K562 (cell line): Measurements from ENCODE around the gene TAMALIN. TPM values are rescaled to one million over a fixed set of nuclear protein-coding genes. Genes with fewer than 3 reads are reported as not detected.

Experiments
- BHLHE40 ChIP-seq: IDR thresholded peaks from 2 replicates; pipeline ENCODE4 v1.6.1; 2011; ENCODE audit warnings: low read length, improper control_type of control experiment
- EGR1 ChIP-seq: fragments of 450-650 bp; conservative IDR thresholded peaks from 2 replicates; pipeline ENCODE4 v1.6.1; 2017; ENCODE audit warnings: mild to moderate bottlenecking
- ETV1 ChIP-seq: fragments of 450-650 bp; conservative IDR thresholded peaks from 2 replicates; pipeline ENCODE4 v1.6.1; 2016; ENCODE audit warnings: missing genetic modification characterization, control low read depth, low read depth, missing compliant biosample characterization
- ETV5 ChIP-seq: sonication (generic); formaldehyde crosslinking; IDR thresholded peaks from 2 replicates; pipeline ENCODE4 v1.4.0; 2020; ENCODE audit warnings: low read depth, mild to moderate bottlenecking, missing genetic modification reagents
- FOSL1 ChIP-seq: fragments of 200-800 bp; sonication (Bioruptor generic); conservative IDR thresholded peaks from 2 replicates; pipeline ENCODE4 v1.6.1; 2016; ENCODE audit warnings: missing genetic modification characterization, missing compliant biosample characterization
- GATAD2B ChIP-seq: fragments of 450-650 bp; IDR thresholded peaks from 2 replicates; pipeline ENCODE4 v1.6.1; 2017; ENCODE audit warnings: mild to moderate bottlenecking, borderline replicate concordance
- JUN ChIP-seq, 2 experiments: sonication (generic) in 1 of 2; formaldehyde crosslinking in 1 of 2; IDR thresholded peaks; 2 replicates each; pipeline versions ENCODE4 v1.6.1 to v1.8.0; 2012 to 2022; ENCODE audit warnings: borderline replicate concordance in 2 of 2, mild to moderate bottlenecking in 2 of 2, improper control_type of control experiment in 1 of 2, low read depth in 1 of 2, low read length in 1 of 2, missing genetic modification reagents in 1 of 2
- SOX6 ChIP-seq: fragments of 450-650 bp; IDR thresholded peaks from 2 replicates; pipeline ENCODE4 v1.6.1; 2014; ENCODE audit warnings: mild to moderate bottlenecking
- polyA plus RNA-seq, 8 experiments: library from polyadenylated mRNA; depleted of rRNA in 4 of 8; stranded (reverse) in 5 of 8; unstranded in 3 of 8; fragments of >200 nt; fragmentation: Nextera tagmentation in 2 of 8; fragmentation: Illumina TruSeq in 1 of 8; extraction: Ambion mirVana in 2 of 8; extraction: Trizol in 1 of 8; gene quantifications; 2 replicates each; pipeline versions ENCODE4 v1.2.1 to v1.2.3, GENCODE V29; 2011 to 2014; ENCODE audit warnings: inconsistent platforms in 1 of 8, missing spikeins in 1 of 8
- total RNA-seq, 7 experiments: library from RNA; depleted of rRNA in 6 of 7; stranded (reverse); fragments of >200 nt in 6 of 7; fragmentation: Illumina TruSeq in 2 of 7; extraction: Trizol in 2 of 7; gene quantifications; 2 replicates each; pipeline versions ENCODE4 v1.2.1 to v1.2.3, GENCODE V29; 2011 to 2021; ENCODE audit warnings: low replicate concordance in 1 of 7
- TF ChIP-seq, protein P1 (sequence below): sonication (generic); formaldehyde crosslinking; IDR thresholded peaks from 2 replicates; pipeline ENCODE4 v1.8.0; 2022; ENCODE audit warnings: mild to moderate bottlenecking, missing genetic modification reagents
- TF ChIP-seq, protein P2 (sequence below): fragments of 450-650 bp; IDR thresholded peaks from 2 replicates; pipeline ENCODE4 v1.6.1; 2017; ENCODE audit warnings: antibody characterized with exemption
- TF ChIP-seq, protein P3 (sequence below): sonication (generic); formaldehyde crosslinking; IDR thresholded peaks from 2 replicates; pipeline ENCODE4 v1.8.1; 2023; ENCODE audit warnings: mild to moderate bottlenecking, missing genetic modification reagents
- TF ChIP-seq, protein P4 (sequence below), 2 experiments: fragments of 450-650 bp; IDR thresholded peaks; 2 replicates each; pipeline ENCODE4 v1.6.1; 2016; ENCODE audit warnings: mild to moderate bottlenecking in 2 of 2, borderline replicate concordance in 1 of 2, low read depth in 1 of 2, moderate library complexity in 1 of 2

TAMALIN gene
- total and polyA plus RNA-seq, 9 of the 15 experiments (the other 6 are each of a cell fraction or from before 2014, with no cell fraction given): 0.74 to 2.2 (median 1.5) TPM; not detected in 2

DNA sequence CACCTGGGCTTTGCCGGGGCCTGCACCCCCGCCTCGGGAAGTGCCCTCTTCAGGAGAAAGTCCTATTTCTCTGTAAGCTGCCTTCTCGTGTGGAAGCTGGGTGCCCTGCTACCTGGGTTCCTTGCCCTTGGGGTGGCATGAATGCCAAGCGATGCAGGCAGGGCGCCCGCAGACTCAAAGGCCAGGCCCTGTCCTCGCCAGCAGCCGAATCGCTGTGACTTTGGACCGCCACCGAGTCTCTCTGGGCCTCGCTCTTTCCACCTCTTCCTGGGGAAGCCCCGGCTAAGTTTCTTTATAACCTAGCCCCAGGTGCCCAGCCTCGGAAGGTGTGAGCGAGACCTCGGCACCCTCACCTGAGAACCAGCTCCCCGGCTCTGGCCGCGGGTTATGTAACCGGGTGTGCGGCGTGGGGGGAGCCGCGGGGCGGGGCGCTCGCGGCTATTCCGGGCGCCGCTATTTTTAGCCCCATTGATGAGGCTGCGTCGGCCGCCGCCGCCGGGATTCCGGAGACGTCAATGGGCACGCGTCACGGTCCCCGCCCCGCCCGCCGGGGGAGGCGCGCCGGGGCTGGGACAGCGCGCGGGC lies 29.9 kb downstream of the TAMALIN start (continued):
- TF ChIP-seq, protein P1, sequence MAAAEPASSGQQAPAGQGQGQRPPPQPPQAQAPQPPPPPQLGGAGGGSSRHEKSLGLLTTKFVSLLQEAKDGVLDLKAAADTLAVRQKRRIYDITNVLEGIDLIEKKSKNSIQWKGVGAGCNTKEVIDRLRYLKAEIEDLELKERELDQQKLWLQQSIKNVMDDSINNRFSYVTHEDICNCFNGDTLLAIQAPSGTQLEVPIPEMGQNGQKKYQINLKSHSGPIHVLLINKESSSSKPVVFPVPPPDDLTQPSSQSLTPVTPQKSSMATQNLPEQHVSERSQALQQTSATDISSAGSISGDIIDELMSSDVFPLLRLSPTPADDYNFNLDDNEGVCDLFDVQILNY: no peak
- TF ChIP-seq SOX6 (peak; percentile 25; the same call in 1 of the 2 replicates), EGR1 (peak; percentile 36; the same call in 1 of the 2 replicates), BHLHE40 (peak; percentile 67), JUN (IDR thresholded peaks at IDR 0.05; ENCODE audit: borderline replicate concordance, low read depth, low read length) (no peak), JUN (CRISPR knock-in tag; IDR thresholded peaks at IDR 0.05; ENCODE audit: borderline replicate concordance) (no peak), FOSL1 (tag) (0 out of 2 replicates have a peak, but pooled peaks have one; percentile 21), ETV1 (tag) (peak; percentile 37; the same call in 1 of the 2 replicates), GATAD2B (no peak), ETV5 (CRISPR knock-in tag) (peak; percentile 70; the same call in 1 of the 2 replicates)
- TF ChIP-seq, protein P2, sequence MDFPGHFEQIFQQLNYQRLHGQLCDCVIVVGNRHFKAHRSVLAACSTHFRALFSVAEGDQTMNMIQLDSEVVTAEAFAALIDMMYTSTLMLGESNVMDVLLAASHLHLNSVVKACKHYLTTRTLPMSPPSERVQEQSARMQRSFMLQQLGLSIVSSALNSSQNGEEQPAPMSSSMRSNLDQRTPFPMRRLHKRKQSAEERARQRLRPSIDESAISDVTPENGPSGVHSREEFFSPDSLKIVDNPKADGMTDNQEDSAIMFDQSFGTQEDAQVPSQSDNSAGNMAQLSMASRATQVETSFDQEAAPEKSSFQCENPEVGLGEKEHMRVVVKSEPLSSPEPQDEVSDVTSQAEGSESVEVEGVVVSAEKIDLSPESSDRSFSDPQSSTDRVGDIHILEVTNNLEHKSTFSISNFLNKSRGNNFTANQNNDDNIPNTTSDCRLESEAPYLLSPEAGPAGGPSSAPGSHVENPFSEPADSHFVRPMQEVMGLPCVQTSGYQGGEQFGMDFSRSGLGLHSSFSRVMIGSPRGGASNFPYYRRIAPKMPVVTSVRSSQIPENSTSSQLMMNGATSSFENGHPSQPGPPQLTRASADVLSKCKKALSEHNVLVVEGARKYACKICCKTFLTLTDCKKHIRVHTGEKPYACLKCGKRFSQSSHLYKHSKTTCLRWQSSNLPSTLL: no peak
- TF ChIP-seq, protein P3, sequence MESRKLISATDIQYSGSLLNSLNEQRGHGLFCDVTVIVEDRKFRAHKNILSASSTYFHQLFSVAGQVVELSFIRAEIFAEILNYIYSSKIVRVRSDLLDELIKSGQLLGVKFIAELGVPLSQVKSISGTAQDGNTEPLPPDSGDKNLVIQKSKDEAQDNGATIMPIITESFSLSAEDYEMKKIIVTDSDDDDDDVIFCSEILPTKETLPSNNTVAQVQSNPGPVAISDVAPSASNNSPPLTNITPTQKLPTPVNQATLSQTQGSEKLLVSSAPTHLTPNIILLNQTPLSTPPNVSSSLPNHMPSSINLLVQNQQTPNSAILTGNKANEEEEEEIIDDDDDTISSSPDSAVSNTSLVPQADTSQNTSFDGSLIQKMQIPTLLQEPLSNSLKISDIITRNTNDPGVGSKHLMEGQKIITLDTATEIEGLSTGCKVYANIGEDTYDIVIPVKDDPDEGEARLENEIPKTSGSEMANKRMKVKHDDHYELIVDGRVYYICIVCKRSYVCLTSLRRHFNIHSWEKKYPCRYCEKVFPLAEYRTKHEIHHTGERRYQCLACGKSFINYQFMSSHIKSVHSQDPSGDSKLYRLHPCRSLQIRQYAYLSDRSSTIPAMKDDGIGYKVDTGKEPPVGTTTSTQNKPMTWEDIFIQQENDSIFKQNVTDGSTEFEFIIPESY (CRISPR knock-in tag): peak; percentile 91
- TF ChIP-seq, protein P4, sequence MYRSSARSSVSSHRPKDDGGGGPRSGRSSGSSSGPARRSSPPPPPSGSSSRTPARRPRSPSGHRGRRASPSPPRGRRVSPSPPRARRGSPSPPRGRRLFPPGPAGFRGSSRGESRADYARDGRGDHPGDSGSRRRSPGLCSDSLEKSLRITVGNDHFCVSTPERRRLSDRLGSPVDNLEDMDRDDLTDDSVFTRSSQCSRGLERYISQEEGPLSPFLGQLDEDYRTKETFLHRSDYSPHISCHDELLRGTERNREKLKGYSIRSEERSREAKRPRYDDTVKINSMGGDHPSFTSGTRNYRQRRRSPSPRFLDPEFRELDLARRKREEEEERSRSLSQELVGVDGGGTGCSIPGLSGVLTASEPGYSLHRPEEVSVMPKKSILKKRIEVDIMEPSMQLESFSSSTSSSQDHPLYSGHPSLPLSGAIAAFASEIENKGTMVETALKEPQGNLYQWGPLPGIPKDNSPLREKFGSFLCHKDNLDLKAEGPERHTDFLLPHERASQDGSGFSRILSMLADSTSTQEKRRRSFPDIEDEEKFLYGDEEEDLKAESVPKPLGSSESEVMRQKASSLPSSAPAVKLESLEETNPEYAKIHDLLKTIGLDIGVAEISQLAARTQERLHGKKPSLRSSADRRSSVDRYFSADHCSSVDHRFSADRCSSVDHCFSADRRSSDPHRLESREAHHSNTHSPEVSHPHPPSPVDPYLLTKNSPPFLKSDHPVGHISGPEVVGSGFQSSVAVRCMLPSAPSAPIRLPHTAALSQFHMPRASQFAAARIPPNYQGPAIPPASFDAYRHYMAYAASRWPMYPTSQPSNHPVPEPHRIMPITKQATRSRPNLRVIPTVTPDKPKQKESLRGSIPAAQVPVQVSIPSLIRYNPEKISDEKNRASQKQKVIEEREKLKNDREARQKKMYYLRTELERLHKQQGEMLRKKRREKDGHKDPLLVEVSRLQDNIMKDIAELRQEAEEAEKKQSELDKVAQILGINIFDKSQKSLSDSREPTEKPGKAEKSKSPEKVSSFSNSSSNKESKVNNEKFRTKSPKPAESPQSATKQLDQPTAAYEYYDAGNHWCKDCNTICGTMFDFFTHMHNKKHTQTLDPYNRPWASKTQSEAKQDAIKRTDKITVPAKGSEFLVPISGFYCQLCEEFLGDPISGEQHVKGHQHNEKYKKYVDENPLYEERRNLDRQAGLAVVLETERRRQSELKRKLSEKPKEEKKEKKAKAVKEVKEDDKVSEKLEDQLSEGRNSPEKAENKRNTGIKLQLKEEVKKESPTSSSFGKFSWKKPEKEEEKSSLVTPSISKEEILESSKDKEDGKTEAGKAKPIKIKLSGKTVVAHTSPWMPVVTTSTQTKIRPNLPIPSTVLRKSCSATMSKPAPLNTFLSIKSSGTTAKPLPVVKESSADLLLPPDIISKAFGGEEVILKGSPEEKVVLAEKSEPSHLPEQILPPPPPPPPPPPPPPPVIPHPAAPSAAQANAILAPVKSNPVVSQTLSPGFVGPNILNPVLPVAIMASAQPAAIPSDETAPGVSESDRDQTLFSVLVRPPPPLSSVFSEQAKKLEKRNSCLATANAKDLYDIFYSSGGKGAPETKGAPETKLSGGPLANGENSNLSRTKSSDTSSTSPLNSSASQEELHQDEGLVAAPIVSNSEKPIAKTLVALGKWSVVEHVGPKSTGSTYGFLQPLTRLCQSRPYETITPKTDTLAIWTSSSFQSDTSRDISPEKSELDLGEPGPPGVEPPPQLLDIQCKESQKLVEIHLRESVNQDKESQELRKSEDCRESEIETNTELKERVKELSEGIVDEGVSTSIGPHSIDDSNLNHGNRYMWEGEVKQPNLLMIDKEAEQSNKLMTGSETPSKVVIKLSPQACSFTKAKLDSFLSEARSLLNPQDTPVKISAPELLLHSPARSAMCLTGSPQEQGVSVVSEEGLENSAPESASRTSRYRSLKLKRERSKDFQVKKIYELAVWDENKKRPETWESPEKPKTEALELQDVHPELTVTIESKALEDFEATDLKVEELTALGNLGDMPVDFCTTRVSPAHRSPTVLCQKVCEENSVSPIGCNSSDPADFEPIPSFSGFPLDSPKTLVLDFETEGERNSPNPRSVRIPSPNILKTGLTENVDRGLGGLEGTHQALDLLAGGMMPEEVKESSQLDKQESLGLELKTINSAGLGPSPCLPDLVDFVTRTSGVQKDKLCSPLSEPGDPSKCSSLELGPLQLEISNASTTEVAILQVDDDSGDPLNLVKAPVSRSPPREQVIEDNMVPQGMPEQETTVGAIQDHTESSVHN (IDR thresholded peaks at IDR 0.05; ENCODE audit: borderline replicate concordance in 1 of 2, low read depth in 1 of 2): no peak
